Panc1 (cell line): Measurements from ENCODE around the gene RXRB.

Experiments used
- CTCF ChIP-seq: fragments of 450-650 bp; IDR thresholded peaks from 2 replicates; pipeline ENCODE4 v1.5.1; 2017; ENCODE audit warnings: mild to moderate bottlenecking
- POLR2AphosphoS5 ChIP-seq: IDR thresholded peaks from 2 replicates; pipeline ENCODE4 v1.6.1; 2012; ENCODE audit warnings: mild to moderate bottlenecking, low read depth, low read length, moderate library complexity

- no peak for TF ChIP-seq CTCF
- no peak for TF ChIP-seq POLR2AphosphoS5
Measured at GRCh38 chr6:33202799-33203198, 2.3 kb upstream of the RXRB start.
